Stimulated activated CD8-positive, alpha-beta memory T cell treated with anti-CD3 and anti-CD28 coated beads, Interleukin-15, amount 100 ng/mL, for 4 hours (primary cell): ENCODE measurements around the gene GPR37L1.

Source experiments
- DNase-seq, 2 donors: peaks; one replicate each; pipeline ENCODE4 v3.0.0-alpha.2; 2020; ENCODE audit warnings: low read depth in 2 of 2

Gene GPR37L1, protein sequence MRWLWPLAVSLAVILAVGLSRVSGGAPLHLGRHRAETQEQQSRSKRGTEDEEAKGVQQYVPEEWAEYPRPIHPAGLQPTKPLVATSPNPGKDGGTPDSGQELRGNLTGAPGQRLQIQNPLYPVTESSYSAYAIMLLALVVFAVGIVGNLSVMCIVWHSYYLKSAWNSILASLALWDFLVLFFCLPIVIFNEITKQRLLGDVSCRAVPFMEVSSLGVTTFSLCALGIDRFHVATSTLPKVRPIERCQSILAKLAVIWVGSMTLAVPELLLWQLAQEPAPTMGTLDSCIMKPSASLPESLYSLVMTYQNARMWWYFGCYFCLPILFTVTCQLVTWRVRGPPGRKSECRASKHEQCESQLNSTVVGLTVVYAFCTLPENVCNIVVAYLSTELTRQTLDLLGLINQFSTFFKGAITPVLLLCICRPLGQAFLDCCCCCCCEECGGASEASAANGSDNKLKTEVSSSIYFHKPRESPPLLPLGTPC

DNA sequence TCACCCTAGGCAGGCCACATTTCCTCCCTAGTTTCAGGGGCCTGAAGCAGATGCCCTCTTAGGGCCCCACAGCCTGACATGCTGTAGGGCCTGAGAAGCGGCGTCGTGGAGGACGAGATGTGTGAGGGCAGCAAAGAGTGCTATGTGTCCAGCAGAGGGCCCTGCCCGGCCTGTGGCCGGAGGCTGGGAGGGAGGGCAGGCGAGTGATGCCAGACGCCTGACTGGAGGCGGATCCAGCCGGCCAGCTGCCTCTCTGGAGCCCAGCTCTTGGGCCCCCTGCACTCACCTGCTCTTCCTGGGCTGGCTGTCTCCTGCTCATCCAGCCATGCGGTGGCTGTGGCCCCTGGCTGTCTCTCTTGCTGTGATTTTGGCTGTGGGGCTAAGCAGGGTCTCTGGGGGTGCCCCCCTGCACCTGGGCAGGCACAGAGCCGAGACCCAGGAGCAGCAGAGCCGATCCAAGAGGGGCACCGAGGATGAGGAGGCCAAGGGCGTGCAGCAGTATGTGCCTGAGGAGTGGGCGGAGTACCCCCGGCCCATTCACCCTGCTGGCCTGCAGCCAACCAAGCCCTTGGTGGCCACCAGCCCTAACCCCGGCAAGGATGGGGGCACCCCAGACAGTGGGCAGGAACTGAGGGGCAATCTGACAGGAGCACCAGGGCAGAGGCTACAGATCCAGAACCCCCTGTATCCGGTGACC lies at the start of gene GPR37L1:
Gene GPR37L1 (plus strand): TSS at position 279 of the 697 bp plus-strand sequence. CDS start 47 bp downstream, at position 326.
- DNase-seq: no peak

- no peak for DNase-seq
These were observed 49.5 kb upstream of the GPR37L1 start for GRCh38 chr1:202073206-202073605.

DNA sequence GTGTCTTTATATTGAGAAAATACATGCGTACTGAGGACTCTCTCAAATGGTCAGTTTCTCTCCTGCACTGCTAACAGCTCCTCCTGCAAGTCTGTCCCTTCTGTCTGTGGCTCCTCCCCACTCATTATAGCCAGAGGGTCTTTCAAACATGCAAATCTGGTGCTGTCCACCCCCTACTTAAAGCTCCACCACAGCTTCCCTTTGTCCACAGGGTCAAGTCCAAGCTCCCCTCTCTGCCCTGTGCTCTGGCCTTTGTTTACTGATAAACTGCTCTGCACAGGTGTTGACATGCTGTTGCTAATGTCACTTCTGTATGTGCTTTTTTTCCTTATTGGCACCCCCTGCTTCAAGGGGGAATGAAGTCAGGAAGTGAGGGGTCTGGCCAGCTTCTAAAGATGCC lies 47.7 kb upstream of the GPR37L1 start:
- no peak for DNase-seq

DNA sequence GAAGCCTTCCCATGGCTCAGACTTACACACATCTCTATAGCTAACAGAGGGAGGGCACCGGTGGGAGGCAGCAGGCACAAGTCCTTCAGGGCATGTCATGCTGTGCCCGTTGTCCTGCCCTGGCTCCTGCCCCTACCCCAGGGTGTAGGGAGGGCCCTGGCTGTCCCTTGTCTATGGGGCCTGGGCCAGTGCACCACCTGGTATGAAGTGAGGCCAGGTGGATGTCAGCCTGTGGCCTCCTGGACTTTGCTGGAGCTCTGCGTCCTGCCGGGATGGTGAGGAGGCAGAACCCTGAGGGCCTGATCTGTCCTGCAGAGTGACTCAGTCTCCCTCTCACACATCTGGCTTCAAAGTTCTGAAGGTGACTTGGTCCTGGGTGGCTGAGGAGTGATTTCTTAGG lies 47.3 kb upstream of the GPR37L1 start:
- no peak for DNase-seq

DNA sequence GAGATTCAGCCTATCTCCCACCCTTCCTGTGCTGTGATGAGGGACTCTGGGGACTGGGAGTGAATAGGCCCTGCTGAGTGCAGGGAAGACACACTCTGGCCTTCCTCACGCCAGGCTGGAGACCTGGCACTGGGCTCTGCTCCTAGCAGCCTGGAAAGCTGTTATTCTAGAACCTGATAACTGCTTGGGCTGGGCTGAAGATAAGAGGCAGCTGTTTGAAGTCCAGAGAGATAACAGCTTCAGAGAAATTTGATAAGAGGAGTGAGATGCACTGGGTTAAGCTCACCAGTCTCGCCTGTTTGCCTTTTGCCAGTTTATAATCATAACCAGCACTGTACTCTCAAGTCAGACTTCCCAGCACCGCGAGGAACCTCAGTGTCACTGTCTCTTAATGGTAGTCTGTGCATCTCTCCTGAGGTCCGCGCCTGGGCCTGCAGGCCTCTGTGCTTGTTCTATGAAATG lies 46.6 kb upstream of the GPR37L1 start:
- DNase-seq: no peak

- DNase-seq: no peak
These were observed 44.5 kb upstream of the GPR37L1 start for GRCh38 chr1:202078241-202078640.

GRCh38 chr1:202081992-202082391 lies 40.7 kb upstream of the GPR37L1 start:
- DNase-seq: no peak

GRCh38 chr1:202084791-202085681 lies 37.7 kb upstream of the GPR37L1 start:
- no peak for DNase-seq

- no peak for DNase-seq
These were observed 36.9 kb upstream of the GPR37L1 start for GRCh38 chr1:202085682-202086373.

- DNase-seq: no peak
These were observed 36.0 kb upstream of the GPR37L1 start for GRCh38 chr1:202086579-202087350.

GRCh38 chr1:202088206-202088605 lies 34.5 kb upstream of the GPR37L1 start:
- DNase-seq: no peak

- no peak for DNase-seq
These were observed 31.7 kb upstream of the GPR37L1 start for GRCh38 chr1:202090994-202091393.

GRCh38 chr1:202093858-202094257 lies 28.9 kb upstream of the GPR37L1 start:
- DNase-seq: no peak

DNA sequence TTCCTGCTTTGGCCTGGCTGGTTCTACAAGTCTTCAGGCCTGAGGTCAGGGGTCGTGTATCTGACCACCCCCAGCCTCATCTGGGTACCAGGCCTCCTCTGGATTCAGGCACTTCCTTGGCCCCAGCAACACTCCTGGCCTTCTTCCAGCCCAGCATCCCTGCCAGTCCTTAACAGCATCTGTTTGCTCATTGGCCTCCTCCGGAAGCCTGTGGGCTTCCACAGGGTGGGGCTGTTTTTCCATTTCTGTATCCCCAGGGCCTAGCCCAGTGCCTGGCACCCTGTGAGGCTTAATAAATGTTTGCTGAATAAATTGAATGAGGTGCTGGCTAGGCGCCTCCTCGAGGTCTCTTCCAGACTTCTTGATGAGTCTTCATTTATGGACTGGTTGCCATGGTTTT lies 21.5 kb upstream of the GPR37L1 start:
- no peak for DNase-seq

- DNase-seq: no peak
These were observed 18.6 kb upstream of the GPR37L1 start for GRCh38 chr1:202104073-202104472.

GRCh38 chr1:202105571-202106339 lies 17.0 kb upstream of the GPR37L1 start:
- DNase-seq: no peak

- DNase-seq: no peak
These were observed 16.1 kb upstream of the GPR37L1 start for GRCh38 chr1:202106340-202107254.

DNA sequence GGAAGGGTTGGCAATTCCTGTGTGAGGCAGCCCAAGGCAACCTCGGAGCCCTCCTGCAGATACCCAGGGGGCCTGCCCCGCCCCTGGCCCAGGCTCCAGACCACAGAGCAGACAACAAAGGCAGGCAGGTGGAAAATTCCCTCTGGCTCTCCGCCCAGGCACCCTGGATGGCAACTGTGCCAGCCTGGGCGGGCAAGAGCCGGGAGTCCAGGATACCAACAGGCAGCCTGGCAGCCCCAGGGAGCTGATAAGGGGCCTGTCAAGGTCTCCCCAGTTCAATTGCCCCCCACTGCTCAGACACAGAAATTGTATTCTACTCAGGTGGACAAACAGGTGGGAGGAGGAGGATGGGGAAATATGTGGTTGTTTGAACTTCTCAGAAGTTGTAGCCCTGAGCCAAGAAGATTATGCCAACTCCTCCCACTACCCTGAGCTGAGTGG lies 15.4 kb upstream of the GPR37L1 start:
- no peak for DNase-seq
